Hepatic stellate cell (primary cell): ENCODE data around the gene TOX2.
A peak's percentile ranks its signal among the peaks of the same experiment; 100 is the strongest.

ENCODE experiments used
- DNase-seq: peaks from one replicate; pipeline ENCODE4 v3.0.0; 2011; ENCODE audit warnings: low spot score

TOX2 gene

DNA sequence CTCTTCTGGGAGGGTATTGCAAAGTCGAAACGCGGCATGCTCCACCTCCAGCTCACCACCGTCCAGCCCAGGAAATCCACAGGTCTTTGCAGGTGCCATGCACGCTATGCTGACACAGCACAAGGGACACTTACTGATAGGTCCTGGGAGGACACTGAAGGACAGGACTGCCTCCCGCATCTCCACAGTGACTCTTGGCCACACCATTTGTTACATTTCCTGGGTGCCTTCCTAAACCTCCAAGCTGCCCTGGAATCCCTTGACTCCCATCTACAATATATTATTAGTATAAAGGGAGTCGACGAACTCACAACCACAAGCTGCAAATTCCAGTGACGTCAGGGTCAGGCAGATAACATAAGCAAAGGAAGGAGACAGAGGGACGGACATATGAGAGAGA, 165.4 kb downstream of the TOX2 start:
- DNase-seq: no peak

DNA sequence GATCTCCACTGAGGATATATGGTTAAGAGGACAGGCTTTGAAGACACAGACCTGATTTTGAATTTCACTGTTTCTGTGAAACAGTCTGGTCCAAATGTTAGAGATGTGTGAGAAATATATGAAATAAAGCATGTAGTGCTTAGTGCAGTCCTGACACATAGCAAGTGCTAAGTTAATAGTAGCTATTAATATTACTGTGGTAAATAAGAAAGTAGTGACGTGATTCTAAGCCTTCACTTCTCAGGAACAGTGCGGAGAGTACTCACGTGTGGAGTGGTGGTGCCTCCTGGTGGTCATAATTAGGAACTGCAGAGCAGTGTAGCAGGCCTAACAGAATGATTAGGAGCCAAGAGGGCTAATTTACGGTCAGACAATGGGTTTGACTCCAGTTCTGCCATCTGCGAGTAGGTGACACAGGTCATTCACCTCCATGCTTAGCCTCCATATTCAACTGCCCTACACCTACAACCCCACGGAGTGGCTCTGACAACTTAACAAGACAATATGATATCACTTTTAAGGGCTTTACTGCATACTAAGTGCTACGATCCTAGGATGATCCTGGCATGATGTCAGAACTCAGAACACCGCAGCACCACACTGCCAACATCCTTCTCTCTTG, 166.1 kb downstream of the TOX2 start:
- DNase-seq: peak; percentile 83

DNA sequence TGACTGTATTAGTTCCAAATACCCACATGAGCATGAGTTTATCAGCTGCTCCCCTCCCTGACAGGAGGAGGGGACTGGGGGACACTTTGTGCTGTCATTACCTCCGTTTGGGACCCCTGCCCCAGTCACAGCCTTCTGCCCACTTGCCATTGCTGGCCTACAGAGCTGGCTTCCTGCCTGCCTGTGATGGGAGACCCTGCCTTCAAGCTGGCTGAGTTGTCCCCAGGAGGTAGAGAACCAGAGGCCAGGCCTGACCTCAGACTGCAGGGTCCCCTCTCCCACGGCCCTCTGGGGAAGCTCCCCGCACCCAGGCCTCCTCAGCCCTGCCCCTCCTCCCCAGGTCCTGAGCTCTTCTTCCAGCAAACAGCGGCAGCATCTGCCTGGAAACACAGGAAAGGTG, 166.8 kb downstream of the TOX2 start:
- DNase-seq: no peak

DNA sequence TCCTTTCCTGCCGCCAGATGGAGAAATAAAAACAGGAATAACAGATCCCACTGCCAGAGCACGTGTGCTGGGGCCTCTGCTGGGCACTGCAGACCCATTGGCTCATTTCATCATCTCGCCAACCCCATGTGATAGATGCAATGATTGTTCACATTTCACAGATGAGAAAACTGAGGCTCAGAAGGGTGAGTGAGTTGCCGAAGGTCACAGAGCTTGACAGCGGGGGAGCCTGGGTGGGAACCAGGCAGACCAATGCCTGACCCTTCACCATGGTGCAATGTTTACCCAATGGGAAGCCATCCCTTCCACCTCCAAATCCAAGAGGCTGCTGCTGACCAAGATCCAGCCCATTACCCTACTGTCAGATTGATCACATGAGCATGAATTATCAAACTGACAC, 167.2 kb downstream of the TOX2 start:
- no peak for DNase-seq

DNA sequence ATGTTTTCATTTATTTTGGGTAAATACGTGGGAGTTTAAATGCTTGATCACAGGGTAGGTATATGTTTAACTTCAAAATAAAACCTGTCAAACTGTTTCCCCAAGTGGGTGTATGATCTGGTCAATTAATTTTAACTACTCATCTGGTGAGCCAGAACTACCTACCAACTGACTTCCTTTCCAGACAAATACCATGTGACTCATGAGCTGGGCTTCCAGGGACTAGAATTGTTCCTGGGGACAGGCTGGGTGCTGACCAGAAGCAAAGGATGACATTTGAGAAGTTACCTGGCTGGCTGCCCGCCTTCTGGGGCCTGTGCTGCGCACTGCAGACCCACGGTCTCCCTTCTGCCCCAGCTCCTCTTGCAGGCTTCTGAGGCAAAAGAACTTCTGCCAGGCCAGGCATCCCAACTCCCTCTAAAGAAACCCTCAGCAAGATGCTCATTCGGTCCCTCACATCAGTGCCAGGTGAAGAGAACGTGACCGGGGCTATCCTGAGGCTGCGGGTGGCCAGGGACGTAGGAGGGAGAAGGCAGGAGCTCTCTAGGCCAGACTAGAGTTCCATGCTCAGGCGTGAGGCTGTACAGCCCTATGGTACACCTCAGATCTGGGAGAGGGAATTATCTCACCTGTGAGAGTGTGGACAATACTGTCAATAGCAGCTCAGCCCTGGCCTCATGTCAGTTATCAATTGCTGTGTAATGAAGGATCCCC, 168.7 kb downstream of the TOX2 start:
- DNase-seq: peak; percentile 32

DNA sequence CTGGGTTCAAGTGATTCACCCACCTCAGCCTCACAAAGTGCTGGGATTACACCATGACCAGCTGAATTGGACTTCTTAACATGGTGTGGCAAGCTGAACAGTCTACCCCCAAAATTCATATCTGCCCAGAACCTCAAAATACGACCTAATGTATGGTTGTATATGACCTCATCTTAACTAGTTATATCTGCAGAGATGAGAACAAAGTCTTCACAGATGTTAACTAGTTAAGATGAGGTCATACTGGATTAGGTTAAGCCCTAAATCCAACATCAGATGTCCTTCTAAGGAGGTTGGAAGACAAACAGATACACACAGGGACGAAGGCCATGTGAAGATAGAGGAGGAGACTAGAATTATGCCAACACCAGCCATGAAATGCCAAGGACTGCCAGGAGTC, 169.8 kb downstream of the TOX2 start:
- no peak for DNase-seq

DNA sequence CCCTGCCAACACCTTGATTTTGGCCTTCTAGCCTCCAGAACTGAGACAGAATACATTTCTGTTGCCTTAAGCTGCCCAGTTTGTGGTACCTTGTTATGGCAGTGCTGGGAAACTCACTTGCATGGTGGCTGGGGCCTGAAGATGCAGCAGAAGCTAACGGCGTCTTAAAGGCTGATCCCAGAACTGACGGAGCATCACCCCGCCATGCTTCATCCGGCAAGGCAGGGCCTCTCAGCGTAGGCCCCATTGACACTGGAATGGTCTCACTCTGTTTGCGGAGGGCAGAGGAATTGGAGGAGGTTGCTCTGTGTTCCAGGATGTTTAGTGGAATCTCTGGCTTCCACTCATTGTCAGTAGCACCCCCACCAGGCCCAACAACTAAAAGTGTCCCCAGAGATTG, 170.2 kb downstream of the TOX2 start:
- no peak for DNase-seq

DNA sequence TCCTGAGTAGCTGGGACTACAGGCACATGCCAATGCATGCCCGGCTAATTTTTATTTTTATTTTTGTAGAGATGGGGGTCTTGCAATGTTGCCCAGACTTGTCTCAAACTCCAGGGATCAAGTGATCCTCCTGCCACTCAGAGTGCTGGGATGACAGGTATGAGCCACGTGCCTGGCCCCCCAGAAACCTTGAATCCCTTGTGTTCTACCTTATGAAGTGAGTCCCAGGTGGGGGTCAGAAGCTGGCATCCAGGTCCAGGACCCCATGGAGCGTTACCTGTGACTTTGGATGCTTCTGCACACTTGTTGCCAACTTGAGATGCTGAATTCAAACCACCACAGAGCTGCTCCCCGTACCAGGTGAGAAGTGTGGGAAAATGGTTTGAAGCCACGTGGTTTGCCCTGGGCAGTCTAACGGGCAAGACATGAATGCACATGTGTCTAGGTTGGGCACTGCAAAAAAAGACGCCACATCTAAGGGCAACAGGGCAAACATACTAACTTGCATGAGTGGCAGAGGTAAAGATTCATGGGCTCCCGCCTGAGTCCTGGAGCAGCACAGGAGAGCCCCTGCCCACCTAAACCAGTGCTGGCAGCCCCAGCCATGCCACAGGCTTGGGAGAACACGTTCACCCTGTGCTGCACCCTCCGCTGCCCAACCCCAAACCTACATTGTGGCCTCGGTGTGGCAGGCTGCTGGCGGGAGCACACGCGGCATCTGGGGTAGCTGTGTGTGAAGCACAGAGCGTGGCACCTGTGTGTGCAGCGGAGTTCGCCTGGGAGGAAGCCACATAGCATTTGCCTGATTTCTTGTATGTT, 171.2 kb downstream of the TOX2 start:
- no peak for DNase-seq

DNA sequence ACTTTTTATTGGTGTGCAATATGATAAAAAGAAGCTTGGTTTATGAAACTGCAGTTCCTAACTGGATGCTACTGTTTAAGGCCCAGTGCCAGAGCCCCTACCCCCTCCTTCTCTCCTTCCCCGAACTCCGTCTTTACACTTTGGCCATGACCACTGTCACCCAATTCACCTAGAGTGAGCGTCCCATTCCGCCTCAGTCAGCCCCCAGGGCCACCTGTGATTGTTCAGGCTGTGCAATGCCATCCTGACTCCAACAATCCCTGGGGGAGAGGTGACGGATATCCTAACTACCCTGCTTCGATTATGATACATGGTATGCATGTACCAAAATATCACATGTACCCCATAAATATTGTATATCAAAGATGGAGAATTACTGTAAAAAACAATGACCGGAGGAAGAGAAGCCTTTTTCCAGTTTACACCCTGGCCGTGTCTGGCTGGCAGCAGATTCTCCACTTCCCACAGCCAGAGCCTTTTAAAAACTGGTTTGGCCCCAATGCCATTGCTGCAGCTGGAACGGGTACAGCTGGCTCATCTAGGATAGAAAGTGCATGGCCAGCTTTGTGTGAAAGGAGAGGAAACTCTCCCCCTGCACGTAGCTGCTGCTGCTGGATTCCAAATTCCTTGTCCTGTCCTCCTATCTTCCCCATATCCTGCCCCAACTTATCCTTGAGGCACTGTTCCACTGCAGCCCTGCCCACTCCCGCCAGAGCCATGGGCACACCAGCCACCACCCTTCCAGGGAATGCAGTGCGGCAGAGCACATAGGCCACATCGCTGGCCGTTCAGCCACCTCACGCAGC, 172.6 kb downstream of the TOX2 start:
- DNase-seq: no peak

DNA sequence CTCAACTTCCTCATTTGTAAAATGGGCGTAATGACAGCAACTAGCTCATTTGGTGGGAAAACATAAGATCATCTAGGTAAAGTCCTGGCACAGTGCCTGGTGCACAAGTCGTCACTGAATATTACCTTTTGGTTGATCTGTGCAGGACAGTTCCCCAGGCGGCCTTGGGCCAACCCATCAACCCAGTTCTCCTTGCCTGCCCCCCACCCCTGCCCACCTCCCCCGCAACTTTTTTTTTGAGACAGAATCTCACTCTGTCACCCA, 173.1 kb downstream of the TOX2 start:
- no peak for DNase-seq

DNA sequence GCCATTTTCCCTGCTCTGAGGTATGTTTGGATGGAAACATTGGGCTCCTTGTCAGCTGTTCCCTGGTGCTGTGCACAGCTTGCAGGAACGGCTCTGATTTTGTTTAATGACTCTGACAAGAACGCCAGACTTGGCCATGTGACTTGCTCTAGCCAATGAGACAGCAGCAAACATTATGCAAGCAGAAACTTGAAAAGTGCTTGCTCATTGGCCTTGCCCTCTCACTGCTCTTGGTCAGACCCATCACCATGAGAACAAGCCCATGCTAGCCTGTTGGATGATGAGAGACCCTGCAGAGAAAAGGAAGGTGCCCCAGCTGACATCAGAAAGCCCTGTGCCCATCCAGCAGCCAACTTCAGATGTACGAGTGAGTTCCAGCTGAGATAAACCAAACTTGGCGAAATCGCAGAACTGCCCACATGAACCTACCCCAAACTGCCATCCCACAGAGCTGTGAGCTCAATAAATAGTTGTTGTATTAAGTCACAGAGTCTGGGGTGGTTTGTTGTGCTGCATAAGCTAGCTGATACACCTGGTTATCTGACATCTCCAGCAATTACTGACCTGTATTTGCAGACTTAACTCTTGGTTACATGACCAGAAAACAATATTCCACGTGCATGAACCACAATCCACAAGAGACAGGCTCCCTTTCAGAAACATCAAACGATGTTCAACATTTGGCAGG, 175.5 kb downstream of the TOX2 start:
- DNase-seq: peak; percentile 58

DNA sequence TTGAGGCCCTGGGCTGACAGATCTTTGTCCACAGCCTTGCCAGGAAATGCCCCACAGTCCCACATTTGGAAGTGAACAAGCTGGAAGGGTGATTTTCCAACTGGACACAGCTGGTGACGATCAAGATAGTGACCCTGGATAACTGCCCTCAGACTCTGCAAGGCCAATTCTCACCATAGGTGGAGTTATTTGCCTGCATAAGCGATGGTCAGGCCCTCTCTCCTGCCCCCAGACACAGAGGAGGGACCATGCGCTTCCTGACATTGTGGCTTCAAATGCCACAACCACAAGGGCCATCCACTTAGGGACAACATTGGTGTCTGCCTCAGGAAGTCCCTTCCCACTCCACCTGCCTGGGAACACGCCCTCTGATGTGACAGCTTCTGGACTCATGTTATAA, 176.4 kb downstream of the TOX2 start:
- no peak for DNase-seq

DNA sequence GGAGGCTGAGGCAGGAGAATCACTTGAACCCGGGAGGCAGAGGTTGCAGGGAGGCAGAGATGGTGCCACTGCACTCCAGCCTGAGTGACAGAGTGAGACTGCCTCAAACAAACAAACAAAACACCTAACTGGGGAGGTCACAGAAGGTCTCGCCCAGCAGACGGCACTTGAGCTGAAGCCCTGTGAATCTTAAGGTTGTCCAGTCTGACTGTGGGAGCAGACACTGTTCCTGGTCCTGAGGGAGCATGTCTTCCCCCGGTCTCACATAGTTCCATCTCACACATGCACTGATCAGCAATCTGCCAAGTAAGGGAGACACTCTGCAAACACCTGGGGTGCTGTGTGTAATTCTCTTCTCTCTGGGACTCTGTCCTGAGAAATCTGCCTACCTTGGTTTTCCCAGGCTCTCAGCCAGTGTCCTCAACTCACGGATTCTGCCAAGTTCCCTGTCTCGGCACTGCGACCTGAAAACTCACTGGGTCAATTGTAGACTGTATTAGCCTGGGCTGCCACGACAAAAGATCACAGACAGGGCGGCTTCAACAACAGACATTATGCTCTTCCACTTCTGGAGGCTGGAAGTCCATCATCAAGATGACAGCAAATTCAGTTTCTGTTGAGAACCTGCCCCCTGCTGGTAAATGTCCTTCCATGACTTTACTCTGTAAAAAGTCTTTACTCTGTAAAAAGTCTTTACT, 178.0 kb downstream of the TOX2 start:
- DNase-seq: peak; percentile 31

DNA sequence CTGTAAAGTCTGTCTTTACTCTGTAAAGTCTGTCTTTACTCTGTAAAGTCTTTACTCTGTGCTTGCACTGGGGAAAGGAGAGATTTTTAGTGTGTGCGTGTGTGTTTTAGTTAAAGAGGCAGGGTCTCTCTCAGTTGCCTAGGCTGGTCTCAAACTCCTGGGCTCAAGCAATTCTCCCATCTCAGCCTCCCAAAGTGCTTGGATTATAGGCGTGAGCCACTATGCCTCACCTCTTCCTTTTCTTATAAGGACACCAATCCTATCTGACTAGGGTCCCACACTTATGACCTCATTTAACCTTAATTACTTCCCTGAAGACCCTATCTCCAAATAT, 178.6 kb downstream of the TOX2 start:
- no peak for DNase-seq

DNA sequence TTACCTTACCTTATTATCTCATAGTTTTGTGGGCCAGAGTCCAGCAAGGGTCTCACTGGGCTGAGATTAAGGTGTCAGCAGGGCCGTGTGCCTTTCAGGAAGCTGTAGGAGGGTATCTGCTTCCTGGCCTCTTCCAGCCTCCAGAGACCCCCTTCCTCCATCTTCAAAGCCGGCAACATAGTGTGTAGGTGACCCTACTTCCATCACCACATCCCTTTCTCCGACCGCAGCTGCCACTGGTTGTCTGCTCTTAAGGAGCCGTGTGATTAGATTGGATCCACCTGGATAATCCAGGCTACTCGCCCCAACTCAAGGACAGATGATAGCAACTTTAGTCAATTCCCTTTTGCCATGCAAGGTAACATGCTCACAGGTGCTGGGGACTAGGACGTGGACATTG, 181.2 kb downstream of the TOX2 start:
- DNase-seq: no peak

DNA sequence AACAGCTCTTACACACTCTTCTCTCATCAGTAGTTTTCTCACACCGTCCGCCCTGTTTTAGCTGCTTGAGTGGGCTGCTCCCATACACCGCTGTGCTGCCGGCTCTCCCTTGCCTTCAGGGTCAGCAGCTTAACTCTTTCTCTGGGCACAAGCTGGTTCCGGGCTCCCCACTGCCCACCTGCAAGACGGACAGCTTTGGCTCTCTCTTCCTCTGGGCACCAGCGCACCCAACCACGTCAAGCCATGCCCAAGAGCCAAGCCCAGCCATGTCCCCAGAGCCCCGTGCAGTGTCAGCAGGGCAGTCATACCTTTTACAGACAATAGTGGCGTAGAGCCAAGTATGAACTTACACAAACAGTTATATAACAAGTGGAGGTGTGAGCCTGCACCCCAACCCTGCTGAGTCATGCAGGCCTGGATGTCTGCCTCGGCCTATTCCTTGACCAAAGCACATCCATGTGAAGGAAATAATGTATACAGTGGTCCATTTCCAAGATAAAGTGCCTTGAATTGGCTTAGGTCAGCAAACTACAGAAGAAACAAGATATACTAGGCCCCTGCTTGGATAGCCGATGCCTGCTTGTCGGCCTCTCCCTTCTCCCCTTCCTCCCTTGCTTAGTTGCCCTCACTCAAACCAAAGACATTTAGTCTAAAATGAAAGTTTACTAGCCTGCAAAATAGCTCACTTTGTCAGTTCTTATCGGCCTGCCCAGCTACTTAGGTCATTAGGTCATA, 183.0 kb downstream of the TOX2 start:
- no peak for DNase-seq

DNA sequence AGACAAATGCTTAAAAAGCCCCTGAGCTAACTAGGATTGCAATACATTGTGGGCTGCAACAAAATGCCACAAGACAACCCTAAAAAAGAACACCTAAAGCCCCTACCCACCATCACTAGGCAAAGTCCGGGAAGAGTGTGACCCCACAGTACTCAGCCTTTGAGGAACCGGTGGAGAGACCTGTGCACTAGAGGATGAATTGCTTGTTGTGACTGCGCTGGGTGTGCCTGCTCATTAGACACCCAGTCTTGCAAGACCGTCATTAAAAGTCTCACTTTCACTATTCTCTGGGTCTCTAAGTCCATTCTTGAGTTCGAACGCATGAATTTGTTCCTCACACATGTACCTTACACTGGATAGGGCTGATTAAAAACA, 183.6 kb downstream of the TOX2 start:
- DNase-seq: no peak

DNA sequence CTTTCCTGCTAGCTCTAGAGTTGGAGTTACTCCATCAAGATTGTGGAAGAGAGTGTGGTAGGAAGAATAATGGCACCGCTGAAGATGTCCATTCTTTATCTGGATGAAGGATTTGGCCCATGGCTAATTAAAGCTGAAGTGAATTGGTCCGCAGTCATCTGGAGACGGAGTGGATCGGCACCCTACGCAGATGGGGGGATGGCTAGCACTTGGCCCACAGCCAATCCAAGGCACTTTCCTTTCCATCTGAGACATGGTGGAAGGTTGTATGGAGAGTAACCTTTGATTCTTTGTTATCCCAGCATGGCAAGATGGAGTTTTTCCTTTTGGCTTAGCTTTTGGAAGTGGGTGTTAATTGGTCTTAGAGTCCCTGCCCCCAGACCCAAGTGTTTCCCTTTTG, 184.0 kb downstream of the TOX2 start:
- no peak for DNase-seq

DNA sequence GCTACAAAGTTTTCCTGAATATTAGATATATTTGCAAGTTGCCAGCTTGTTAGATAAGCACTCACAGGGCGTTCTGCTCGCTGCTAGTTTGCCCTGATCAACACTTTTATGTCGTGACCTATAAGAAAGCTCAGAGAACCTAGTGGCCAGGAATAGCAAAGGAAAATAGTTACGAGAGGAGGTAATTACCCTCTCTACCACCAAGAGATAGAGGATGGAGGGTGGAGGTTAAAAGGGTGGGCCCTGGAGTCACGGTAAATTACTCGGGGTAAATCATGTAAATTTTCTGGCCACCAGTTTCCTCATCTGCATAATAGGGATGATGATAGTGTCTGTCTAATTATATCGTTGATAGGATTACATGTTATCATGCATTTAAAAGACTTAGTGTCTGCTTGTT, 185.2 kb downstream of the TOX2 start:
- DNase-seq: no peak

DNA sequence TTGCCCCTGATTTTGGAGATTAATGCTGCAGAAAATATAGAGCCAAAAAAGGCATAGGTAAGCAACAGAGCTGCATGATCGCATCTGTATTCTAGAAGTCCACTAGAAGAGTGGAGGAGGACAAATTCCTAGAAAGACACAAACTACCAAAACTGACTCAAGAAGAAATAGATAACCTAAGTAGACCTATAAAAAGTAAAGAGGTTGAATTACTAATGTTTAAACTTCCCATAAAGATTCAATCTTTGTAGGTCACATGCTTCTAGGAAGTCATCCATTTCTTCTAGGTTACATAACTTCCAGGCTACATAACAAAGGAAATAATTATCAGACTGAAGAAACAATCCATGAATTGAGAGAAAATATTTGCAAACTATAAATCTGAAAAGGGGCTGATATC, 187.9 kb downstream of the TOX2 start:
- no peak for DNase-seq
